Putamen (tissue), 1 donor: ENCODE measurements around the gene KCNH4.
A peak's percentile ranks its signal among the peaks of the same experiment; 100 is the strongest.
"Not testable (repeated sequence)": the region's sequence is repeated elsewhere in the genome, so short reads cannot be mapped to it uniquely, and the experiment has no call there.

Source experiments
- DNase-seq: peaks from one replicate; pipeline ENCODE4 v3.0.0-alpha.2; 2016; ENCODE audit warnings: low spot score

KCNH4 gene

GRCh38 chr17:42193969-42194899, 13.3 kb upstream of the KCNH4 start, which contains the start of gene GHDC:
Gene GHDC, minus strand, starts transcription at chr17:42194494. Its CDS starts 913 bp downstream, at chr17:42193581.
- peak; percentile 90 for DNase-seq

DNA sequence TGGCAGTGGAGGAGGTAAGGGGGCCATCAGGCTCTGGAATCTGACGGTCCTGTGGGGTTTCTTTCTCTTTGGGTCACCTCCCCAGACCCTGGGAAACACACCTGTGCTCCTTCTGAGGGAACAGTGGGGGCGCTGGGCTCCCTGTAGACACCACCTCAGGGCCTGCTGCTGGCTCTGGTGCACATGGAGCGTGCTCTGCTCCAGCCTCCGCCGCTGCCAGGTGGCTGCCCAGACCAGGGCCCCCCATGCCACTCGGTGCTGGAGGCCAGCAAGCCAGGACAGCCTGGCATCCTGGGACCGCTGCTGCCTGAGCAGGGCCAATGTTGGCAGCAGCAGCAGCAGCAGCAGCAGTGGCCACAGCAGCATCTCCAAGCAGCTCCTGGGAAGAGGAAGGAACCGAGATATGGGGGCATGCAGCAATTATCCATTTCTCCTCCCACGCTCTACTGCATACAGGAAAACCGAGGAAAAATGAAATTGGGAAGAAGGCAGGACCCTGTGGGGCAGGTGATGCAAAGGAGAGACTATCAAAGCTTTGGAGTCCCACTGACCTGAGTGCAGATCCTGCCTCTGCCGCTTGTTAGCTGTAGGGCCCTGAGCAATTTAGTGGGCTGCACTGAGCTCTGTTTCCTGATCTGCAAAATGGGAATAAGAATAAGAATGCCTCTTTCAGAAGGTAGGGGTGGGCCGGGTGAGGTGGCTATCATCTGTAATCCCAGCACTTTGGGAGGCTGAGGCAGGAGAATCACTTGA, 12.4 kb upstream of the KCNH4 start:
- DNase-seq = no peak

DNA sequence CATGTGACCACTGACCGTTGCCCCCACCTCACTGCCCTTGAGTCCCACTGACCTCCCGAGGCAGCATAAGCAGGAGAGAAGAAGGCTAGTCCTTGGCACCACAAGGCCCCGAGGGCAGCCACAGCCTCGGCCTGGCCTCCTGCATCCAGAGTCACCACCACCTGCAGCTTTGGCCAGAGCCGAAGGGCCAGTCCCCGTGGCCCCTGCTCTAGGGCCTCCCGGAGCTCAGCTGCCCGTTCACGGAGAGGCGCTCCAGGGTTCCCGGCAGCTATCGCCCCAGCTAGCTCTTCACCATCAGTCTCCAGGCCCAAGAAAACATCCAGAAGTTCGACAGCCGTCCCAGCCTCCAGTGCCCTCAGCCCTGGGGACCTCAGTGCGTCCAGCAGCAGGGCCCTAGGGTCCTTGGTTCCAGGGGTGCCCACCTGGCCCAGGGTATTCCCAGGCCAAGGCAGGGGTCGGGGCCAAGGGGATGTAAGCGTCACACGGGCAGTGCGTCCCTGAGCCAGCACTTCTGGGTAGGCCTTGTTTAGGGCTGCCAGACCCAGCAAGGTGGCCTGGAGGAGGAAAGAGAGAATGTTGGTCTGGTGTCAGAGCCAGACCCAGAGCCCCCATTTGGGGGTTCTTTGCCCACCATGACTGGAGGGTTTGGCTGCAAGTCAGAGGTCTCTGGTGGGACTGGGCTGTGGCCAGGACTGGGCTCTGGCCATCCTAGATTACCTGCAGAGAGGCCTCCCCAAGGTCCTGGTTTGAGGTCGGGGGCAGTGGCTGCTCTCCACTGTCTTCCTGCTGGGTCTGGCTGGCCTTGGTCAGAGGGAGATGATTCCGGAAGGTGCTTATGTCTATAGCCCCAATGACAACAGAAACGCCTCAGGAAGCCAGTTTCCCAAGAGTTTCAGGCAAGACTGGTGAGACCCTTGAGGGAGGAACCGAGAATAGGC, 11.5 kb upstream of the KCNH4 start:
- no peak for DNase-seq

GRCh38 chr17:42191275-42191608, 10.3 kb upstream of the KCNH4 start:
- no peak for DNase-seq

DNA sequence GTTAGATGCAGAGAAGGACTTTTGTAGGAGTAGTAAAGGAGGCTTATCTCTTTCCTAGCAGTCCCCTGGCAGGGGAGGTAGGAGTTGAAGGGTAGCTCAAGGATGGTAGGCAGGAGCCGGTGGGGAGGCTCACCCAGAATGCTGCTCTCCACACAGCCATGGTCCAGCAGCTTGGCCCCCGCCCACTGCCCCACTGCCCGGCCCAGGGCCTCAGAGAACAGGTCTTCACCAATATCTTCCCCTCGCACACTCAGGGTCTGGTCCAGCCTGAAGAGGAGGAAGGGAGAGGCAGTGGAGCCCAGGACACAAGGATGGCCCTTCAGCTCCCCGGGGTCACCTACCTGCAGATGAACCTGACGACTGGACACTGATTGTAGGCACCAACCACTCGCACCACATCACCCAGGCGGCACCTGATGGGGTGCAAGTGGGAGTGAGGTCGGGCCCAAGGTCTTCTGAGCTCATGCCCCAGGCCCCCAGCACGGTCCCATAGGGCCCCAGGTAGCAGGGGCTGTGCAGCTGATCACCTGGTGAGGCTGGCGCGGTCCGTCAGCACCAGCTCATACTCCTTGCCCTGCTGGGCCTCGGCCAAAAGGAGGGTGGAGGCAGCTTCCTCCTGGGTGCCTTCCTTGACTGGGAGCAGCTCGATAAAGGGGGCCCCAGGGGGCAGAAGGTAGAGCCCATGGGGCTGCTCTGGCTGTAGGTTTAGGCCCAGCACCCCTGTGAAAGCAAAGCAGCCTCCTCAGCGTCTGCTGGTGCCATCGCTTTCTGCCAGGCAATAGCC, 9.7 kb upstream of the KCNH4 start:
- DNase-seq = no peak

DNA sequence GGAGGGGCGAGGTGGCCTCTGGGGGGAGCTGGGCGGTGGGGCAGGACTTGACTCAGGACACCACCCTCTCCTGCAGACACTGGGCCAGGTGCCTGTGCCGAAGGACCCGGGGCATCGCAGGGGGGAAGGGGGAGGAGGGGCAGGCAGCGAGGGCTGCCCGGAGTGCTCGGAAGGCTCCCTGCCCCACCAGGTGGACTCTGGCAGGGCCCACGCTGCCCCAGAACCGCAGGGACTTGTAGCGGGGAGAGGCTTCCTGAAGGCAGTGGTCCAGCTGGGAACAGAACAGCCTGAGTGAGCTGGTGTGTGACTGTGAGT, 8.7 kb upstream of the KCNH4 start:
- no peak for DNase-seq

DNA sequence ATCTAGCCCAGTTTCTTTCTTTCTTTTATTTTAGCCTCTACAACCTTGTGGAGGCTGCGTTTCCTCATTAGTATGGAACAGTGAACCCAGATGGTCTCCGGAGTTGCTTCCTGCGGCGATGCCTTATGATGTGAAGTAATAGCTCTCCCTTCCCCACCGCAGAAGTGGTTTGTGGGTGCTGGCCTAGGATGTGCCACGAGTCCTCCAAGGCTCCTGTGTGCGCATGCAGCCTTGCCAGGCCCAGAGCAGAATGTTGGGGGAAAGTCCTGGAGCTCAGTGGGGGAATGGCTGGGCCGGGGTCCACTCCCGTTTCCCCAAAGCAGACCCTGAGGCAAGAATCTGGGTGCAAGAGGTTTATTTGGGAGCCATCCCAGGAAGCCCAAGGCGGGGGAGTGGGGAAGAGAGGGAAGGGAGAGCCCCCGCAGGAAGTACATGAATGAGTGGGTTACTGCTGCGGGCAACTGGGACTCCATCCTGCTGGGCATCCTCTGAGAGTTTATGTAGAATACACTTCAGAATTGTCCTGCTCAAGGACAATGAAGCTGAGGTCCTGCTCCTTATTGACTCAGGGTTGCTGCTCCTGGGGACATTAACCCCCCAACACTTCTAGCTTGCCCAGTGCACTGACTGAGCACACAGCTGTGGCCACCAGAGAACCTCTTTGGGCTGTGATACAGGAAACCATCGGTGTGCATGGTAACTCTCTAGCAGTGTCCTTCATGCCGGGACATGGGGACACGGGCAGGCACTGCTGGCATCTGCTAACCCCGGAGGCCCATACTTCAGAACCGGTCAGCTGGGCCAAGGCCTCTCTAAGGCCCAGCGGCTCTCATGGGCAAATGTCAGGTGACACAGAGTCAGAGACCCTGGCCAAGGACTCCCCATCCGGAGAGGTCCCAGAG, 8.1 kb upstream of the KCNH4 start:
- DNase-seq = no peak

DNA sequence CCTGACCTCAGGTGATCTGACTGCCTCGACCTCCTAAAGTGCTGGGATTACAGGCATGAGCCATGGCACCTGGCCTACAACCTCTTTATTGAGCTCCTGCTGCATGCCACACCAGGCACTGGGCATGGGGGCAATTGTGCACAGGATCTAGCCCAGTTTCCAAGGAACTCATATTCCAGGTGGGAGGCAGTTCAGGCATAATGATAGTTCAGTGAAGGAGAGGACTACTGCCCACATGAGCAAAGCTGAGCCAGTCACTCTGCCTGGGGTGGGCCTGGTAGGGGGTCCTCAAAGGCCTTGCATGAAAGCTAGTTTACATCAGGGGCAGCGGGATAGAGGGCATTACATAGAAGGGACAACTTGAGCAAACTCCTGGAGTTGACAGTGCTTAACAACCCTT, 6.9 kb upstream of the KCNH4 start:
- no peak for DNase-seq

GRCh38 chr17:42186191-42186590, 5.2 kb upstream of the KCNH4 start:
- not testable (repeated sequence) for DNase-seq

DNA sequence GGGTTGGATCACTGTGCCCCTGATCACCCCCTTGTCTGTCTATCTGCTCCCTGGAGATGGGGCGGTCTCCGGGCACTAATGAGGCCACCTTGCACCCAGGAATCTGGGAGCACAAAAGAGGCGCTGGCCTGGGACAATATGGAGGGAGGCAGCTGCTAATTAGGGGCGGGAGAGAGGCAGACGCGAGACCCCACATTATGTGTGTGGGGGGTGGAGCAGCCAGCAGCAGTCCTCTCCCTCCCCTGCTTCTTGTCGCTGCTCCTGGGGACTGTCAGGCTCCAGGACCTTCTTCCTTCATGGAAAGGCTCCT, 4.6 kb upstream of the KCNH4 start:
- DNase-seq = no peak

- DNase-seq = peak; percentile 46
These were observed 4.0 kb upstream of the KCNH4 start, which contains the start of gene HCRT for GRCh38 chr17:42184713-42185620. Gene HCRT, minus strand, starts transcription at chr17:42185452. Its CDS starts 87 bp downstream, at chr17:42185365.

DNA sequence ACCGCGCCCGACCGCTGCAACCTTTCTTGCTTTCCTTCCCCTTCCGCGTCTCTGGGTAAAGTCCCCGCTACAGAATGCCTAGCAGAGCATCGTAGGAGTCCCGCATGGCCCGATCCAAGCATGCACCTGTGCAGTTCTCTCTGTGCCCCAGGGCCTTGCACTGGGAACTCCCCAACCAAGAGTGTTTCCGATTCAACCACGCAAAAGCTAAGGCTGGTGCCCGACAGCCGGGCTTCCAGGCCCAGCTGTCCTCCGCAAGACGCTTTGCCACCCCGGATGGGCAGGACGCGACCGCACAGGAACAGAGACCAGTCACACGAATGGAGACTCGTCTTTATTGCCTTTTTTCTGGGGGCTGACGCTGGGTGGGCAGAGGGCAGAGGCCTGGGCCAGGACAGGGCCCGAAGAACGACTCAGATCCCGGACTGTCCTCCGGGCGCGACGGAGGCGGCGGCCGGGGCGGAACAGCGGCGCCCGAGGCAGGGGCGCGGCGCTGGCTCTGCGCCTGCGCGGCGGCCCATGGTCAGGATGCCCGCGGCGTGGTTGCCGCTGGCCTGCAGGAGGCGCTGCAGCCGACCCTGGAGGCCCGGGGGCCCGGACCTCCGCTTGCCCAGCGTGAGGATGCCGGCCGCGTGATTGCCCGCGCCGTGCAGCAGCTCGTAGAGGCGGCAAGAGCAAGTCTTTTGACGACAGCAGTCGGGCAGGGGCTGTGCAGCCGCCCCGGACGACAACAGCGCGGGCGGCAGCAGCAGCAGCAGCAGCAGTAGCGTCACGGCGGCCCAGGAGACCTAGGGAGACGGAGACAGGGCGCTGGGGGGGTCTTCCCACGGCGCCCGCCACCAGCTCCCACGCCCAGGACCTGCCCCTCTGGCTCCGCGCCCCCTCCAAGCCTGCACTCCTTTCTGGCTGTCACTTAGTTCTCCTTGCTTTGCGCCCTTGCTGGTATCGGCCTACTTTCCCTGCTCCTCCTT, 3.1 kb upstream of the KCNH4 start:
- DNase-seq = peak; percentile 67

DNA sequence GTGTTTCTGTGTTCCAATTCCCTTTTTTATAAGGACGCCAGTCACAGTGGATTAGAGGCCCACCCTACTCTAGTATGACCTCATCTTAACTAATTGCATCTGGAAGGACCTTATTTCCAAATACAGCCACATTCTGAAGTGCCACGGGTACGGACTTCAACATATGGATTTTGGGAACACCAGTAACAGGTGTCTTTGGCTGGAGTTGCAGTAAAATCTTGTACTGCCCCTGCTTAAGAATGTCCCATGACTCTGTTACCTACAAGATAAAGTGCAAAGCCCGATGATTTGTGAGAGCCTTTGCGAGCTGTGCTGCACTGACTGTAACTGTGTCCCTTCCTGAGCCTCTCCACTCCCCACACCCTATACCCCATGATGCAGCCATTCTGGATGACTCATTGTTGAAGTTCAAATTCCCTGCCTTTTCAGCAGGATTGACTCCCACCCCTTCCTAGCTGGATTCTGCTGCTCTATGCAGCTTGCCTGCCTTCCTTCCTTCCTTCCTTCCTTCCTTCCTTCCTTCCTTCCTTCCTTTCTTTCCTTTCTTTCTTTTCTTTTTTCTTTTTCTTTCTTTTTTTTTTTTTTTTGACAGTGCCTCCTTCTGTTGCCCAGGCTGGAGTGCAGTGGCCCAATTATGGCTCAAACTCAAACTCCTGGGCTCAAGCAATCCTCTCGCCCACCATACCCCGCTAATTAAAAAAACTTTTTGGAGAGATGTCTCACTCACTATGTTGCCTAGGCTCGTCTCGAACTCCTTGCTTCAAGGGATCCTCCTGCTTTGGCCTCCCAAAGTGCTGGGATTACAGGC, 2.2 kb upstream of the KCNH4 start:
- DNase-seq = peak; percentile 58

GRCh38 chr17:42181851-42182207, 887 bp upstream of the KCNH4 start:
- no peak for DNase-seq

GRCh38 chr17:42180411-42180921, 476 bp downstream of the KCNH4 start:
- no peak for DNase-seq

DNA sequence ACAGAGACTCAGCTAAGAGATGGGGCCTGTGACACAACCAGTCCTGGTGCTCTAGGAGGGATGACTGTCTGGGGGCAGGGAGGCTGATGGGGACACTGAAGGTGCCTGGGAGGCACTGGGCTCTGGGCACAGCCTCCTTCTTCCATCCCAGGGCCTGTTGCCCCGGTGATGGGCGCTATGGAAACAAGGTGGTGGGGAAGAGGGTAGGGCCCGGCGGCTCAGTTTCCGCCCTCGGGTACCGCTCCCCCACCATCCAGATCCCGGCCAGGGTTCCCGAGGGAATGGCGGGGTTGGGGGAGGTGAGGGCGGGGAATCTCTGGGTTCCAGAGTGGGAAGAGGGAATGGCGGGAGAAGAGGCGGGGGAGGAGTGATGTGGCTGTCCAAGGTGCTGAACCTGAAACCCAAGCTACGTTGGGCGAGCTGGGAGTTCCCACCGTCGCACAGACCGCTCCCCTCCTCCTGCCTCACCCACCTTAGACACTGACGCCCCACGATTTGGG, 981 bp downstream of the KCNH4 start:
- DNase-seq = no peak

DNA sequence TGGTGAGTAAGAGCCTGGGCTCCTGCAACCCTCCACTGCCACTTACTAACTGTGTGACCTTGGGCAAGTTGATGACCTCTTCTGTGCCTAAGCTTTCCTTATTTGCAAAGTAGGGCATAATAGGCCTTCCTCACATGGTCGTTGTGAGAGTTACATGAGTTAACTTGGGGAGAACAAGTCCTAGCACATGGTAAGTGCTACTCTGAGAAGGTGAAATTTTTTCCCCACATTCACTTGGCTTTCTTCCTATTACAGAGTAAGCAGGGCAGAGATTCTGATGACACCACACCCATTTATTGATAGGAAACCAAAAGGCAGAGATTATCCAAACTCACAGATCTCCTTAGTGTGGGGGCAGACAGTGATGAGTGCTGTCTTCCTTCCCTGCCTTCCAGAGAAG, 1.6 kb downstream of the KCNH4 start:
- no peak for DNase-seq
